NT2/D1 (cell line): ENCODE results near the gene TPM4.
"Not testable (repeated sequence)": the region's sequence is repeated elsewhere in the genome, so short reads cannot be mapped to it uniquely, and the experiment has no call there.

Experiments used
- DNase-seq: peaks from one replicate; pipeline ENCODE4 v3.0.0-alpha.2; 2011; ENCODE audit warnings: low read depth, low spot score
- H3K27me3 ChIP-seq: 2 replicates; pipeline ENCODE4 v1.6.0; 2011; ENCODE audit warnings: mild to moderate bottlenecking; ENCODE audit not compliant: insufficient read length, insufficient read depth
- H3K36me3 ChIP-seq: 2 replicates; pipeline ENCODE4 v1.6.1; 2011; ENCODE audit warnings: mild to moderate bottlenecking, low read length, mixed read lengths; ENCODE audit not compliant: insufficient read depth, insufficient read length
- H3K4me1 ChIP-seq: 2 replicates; pipeline ENCODE4 v1.5.1; 2011; ENCODE audit not compliant: insufficient read depth, insufficient read length
- H3K4me3 ChIP-seq: 2 replicates; pipeline ENCODE4 v1.5.1; 2011; ENCODE audit warnings: low read depth; ENCODE audit not compliant: insufficient read length
- H3K9ac ChIP-seq: 2 replicates; pipeline ENCODE4 v1.6.0; 2011; ENCODE audit warnings: low read depth; ENCODE audit not compliant: insufficient read length
- H3K9me3 ChIP-seq: 2 replicates; pipeline ENCODE4 v1.5.1; 2011; ENCODE audit warnings: mild to moderate bottlenecking, low read length; ENCODE audit not compliant: insufficient read depth
- SUZ12 ChIP-seq: IDR thresholded peaks from 2 replicates; pipeline ENCODE4 v1.6.1; 2011; ENCODE audit not compliant: insufficient read length, insufficient read depth; ENCODE audit errors: extremely low read depth
- YY1 ChIP-seq: IDR thresholded peaks from 2 replicates; pipeline ENCODE4 v1.6.1; 2011; ENCODE audit not compliant: insufficient read length, insufficient read depth
- ZNF274 ChIP-seq: IDR thresholded peaks from 2 replicates; pipeline ENCODE4 v1.6.1; 2011; ENCODE audit warnings: mild to moderate bottlenecking, low read depth, low read length

Gene TPM4

DNA sequence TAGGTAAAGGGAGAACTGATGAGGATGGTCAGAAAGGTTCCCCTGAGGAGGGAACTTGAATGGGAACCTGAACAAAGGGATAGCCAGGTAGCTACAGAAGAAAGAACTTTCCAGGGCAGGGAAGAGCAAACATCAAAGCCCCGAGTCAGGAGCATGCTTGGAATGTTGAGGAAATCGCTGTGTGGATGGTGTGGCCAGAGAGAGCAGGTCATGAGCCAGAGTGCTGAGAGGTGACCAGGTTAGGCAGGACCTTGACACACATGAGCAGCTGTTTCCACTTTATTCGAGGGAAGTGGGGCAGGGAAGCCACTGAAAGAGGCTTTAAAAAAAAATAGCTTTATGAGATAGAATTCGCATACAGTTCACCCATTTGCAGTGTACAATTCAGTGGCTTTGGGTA, 39.8 kb downstream of the TPM4 start:
- Histone ChIP-seq H3K4me3 (no peak overlapping the region), H3K9me3 (no peaks in the 10 kb centered on the region), H3K36me3 (peaks cover 72% of the 10 kb centered on the region), H3K27me3 (no peaks in the 10 kb centered on the region), H3K9ac (no peak overlapping the region), H3K4me1 (peaks cover 16% of the 10 kb centered on the region)
- TF ChIP-seq YY1, result no peak
- no peak for TF ChIP-seq ZNF274
- TF ChIP-seq SUZ12, result no peak
- no peak for DNase-seq

DNA sequence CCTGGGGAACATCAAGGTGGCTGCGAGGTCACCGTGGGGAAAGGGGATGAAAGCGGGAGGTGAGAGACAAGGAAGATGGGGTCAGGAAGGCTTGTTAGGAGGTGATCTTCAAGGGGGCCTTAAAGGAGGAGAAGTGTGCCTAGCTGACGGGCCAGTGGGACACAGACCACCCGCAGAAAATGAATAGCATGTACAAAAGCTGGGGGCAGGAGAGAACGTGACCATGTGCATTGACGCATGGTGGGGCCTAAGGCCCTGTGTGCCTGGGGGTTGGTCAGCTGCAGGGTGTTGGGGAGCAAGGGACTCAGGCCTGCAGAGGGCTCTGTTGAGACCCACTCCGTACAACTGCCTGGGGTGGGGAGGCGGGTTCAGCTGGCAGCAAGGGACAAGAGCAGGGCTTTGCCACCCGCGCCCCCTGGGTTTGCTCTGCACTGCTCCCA, 41.3 kb downstream of the TPM4 start:
- no peaks in the 10 kb centered on the region for H3K27me3 ChIP-seq

DNA sequence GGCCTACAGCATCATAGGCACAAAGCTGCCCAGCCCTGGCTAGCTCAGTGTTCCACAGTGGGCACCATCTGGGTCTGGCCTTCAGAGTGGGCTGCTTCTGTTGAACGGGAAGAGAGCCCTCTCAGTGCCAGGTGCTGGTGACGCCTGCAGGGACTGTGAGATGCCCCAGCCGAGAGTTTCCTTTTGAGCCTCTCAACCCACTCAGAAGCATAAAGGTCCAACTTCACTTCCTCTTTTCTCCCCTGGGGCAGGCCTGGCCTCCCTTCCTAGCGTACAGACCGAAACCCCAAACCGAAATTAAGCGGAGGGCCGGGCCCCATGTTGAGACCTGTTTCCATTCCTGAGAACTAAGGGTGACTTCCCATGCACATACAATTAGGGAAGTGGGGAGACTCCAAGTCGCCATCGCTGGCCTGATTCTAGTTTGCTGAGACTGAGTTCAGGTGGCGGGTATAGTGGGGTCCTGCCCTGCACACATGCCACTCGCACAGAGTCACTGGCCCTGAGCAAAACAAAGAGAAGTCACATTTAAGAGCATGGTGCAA, 42.3 kb downstream of the TPM4 start:
- Histone ChIP-seq H3K36me3 (peaks cover 82% of the 10 kb centered on the region), H3K9ac (no peak overlapping the region), H3K4me3 (no peak overlapping the region), H3K27me3 (no peaks in the 10 kb centered on the region), H3K4me1 (peaks cover 8% of the 10 kb centered on the region), H3K9me3 (no peaks in the 10 kb centered on the region)
- DNase-seq, result no peak
- TF ChIP-seq SUZ12 (no peak), ZNF274 (no peak), YY1 (no peak)

More for the DNA sequence above, 41.3 kb downstream of the TPM4 start:
- H3K9me3 ChIP-seq, result no peaks in the 10 kb centered on the region
- no peak overlapping the region for H3K9ac ChIP-seq
- DNase-seq, result no peak
- peaks cover 14% of the 10 kb centered on the region for H3K4me1 ChIP-seq
- peaks cover 82% of the 10 kb centered on the region for H3K36me3 ChIP-seq
- no peak overlapping the region for H3K4me3 ChIP-seq
- TF ChIP-seq SUZ12, result no peak
- TF ChIP-seq ZNF274, result no peak
- TF ChIP-seq YY1, result no peak

DNA sequence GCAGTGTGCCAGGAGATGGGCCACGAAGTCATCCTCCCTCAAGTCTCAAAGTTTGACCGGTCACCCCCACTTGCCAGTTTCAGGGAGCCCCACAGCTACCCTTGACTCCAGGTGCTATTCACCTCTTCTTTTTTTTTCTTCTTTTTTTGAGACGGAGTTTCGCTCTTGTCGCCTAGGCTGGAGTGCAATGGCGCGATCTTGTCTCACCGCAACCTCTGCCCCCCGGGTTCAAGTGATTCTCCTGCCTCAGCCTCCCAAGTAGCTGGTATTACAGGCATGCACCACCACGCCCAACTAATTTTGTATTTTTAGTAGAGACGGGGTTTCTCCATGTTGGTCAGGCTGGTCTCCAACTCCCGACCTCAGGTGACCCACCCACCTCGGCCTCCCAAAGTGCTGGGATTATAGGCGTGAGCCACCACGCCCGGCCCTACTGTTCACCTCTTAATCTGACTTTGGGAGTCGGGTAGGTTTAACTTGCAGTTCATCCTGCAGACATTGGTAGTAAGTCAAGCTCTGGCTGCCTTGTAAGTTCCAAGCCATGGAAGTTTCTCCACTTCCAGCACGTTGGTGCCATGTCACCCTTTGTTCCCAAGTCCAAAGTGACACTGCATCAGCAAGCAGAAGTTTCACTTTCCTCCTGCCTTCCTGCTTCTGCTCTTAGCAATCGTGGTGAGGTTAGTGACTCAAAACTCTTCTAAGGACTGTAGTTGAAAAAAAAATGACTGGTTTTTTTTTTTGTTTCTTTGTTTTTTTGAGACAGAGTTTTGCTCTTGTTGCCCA, 43.0 kb downstream of the TPM4 start:
- peaks cover 84% of the 10 kb centered on the region for H3K36me3 ChIP-seq
- H3K9ac ChIP-seq, H3K9me3 ChIP-seq, H3K4me3 ChIP-seq, H3K4me1 ChIP-seq, H3K27me3 ChIP-seq, DNase-seq: not testable (repeated sequence)

DNA sequence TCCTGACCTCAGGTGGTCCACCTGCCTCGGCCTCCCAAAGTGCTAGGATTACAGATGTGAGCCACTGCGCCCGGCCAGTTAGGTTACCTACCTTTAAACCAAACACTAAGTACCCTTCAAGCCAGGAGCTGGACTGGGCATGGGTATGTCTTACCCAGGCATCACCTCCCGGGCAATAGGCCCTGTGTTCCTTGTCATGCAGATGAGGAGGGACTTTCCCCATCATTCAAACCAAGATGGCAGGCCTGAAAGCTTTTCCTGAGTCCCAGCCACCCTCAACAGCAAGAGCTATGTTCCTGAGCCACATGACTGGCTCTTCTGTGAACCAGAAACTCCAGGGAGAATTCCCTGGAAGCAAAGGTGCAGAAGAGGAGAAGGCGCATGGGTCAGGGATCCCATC, 44.8 kb downstream of the TPM4 start:
- H3K4me3 ChIP-seq, result no peak overlapping the region
- no peaks in the 10 kb centered on the region for H3K27me3 ChIP-seq
- peaks cover 2% of the 10 kb centered on the region for H3K4me1 ChIP-seq
- TF ChIP-seq ZNF274 (no peak), SUZ12 (no peak), YY1 (no peak)
- no peaks in the 10 kb centered on the region for H3K9me3 ChIP-seq
- no peak overlapping the region for H3K9ac ChIP-seq
- DNase-seq, result no peak
- H3K36me3 ChIP-seq, result peaks cover 89% of the 10 kb centered on the region

DNA sequence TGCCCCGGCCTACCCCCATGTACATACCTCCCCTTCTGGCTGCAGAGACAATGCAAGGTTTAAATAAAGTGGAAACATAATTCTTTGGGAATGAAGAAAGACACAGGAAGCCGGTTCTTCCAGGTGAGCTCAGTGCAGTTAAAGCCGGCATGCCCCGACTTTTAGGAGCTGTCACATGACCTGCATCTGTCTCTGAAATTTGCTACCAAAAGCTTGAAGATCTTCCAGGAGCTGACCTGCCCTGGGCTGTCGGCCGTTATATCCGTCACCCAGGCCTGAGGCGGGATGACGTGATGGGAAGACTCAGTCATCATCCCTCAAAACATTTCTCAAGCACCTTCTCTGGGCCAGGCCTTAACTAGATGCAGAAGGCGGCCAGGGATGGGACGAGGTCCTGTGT, 45.7 kb downstream of the TPM4 start:
- Histone ChIP-seq H3K36me3 (peaks cover 93% of the 10 kb centered on the region), H3K9me3 (no peaks in the 10 kb centered on the region), H3K4me3 (no peak overlapping the region), H3K9ac (no peak overlapping the region), H3K4me1 (peaks cover 2% of the 10 kb centered on the region), H3K27me3 (no peaks in the 10 kb centered on the region)
- TF ChIP-seq YY1, result no peak
- no peak for TF ChIP-seq ZNF274
- no peak for TF ChIP-seq SUZ12
- no peak for DNase-seq

DNA sequence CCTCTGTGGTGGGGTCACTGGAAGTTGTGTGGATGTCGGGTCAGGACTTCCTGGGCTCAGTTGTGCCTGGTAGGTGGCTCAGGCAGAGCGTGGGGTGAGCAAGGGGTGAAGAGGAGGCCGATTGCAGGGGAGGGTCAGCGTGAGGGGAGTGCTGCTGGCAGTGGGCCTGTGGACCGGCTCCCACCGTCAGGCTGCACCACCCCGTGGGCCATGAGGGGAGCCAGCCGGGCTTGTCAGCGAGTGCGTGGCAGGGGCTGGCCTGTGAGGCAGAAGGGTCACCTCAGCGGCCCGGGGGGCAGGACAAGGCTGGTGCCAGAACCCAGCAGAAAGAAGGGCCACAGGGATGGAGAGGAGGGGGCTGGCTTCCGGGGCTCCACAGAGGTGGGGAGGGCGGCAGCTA, 48.7 kb downstream of the TPM4 start:
- Histone ChIP-seq H3K9ac (no peak overlapping the region), H3K27me3 (no peaks in the 10 kb centered on the region), H3K4me3 (no peak overlapping the region), H3K36me3 (peaks cover 96% of the 10 kb centered on the region), H3K4me1 (peaks cover 2% of the 10 kb centered on the region), H3K9me3 (no peaks in the 10 kb centered on the region)
- no peak for DNase-seq
- TF ChIP-seq ZNF274, result no peak
- TF ChIP-seq SUZ12, result no peak
- TF ChIP-seq YY1, result no peak
